Kidney epithelial cell (primary cell): ENCODE data around the gene PEX5L. TPM values are rescaled to one million over a fixed set of nuclear protein-coding genes. Genes with fewer than 3 reads are reported as not detected.

Source experiments
- DNase-seq: peaks from one replicate; pipeline ENCODE4 v3.0.0-alpha.2; 2010; ENCODE audit warnings: low read depth
- H3K27me3 ChIP-seq: 2 replicates; pipeline ENCODE4 v1.6.0; 2011; ENCODE audit warnings: low read length; ENCODE audit not compliant: control insufficient read depth, insufficient read depth
- H3K36me3 ChIP-seq: 2 replicates; pipeline ENCODE4 v1.5.1; 2011; ENCODE audit warnings: low read length; ENCODE audit not compliant: control insufficient read depth, insufficient read depth
- H3K4me3 ChIP-seq: 2 replicates; pipeline ENCODE4 v1.5.1; 2011; ENCODE audit warnings: low read depth, mild to moderate bottlenecking, control low read depth, low read length
- total RNA-seq: library from RNA; depleted of rRNA; stranded (reverse); fragments of >200 nt; gene quantifications from 2 replicates; pipeline ENCODE4 v1.2.3, GENCODE V29; 2015
- TF ChIP-seq, protein P1 (sequence below): IDR thresholded peaks from 2 replicates; pipeline ENCODE4 v1.5.1; 2011; ENCODE audit warnings: mild to moderate bottlenecking, moderate library complexity, low read length, control low read depth, inconsistent platforms; ENCODE audit not compliant: insufficient read depth, poor library complexity, severe bottlenecking

The PEX5L gene
- total RNA-seq, 1 donor from 2014 or later: 0.04 TPM

DNA sequence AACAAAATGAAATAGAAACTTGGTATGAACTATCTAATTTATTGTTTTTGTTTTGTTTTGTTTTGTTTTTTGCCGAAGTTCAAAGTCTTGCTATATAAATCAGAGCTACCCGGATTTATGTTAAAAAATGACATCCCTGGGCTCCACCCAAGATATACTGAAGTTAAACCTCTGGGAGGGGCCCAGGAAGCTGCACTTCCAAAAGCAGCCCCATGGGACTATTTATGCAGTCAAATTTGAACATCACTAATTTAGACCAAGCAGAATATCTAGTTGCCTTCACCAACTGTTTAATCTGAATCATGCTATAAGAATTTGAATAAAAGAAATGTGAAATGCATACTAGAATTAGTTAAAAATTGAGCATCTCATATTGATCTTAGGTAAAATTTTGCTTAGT lies 32.2 kb downstream of the PEX5L start:
- H3K27me3 ChIP-seq: no peaks in the 10 kb centered on the region
- H3K36me3 ChIP-seq: no peaks in the 10 kb centered on the region
- no peak overlapping the region for H3K4me3 ChIP-seq
- TF ChIP-seq, protein P1, sequence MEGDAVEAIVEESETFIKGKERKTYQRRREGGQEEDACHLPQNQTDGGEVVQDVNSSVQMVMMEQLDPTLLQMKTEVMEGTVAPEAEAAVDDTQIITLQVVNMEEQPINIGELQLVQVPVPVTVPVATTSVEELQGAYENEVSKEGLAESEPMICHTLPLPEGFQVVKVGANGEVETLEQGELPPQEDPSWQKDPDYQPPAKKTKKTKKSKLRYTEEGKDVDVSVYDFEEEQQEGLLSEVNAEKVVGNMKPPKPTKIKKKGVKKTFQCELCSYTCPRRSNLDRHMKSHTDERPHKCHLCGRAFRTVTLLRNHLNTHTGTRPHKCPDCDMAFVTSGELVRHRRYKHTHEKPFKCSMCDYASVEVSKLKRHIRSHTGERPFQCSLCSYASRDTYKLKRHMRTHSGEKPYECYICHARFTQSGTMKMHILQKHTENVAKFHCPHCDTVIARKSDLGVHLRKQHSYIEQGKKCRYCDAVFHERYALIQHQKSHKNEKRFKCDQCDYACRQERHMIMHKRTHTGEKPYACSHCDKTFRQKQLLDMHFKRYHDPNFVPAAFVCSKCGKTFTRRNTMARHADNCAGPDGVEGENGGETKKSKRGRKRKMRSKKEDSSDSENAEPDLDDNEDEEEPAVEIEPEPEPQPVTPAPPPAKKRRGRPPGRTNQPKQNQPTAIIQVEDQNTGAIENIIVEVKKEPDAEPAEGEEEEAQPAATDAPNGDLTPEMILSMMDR: no peak
- DNase-seq: no peak

DNA sequence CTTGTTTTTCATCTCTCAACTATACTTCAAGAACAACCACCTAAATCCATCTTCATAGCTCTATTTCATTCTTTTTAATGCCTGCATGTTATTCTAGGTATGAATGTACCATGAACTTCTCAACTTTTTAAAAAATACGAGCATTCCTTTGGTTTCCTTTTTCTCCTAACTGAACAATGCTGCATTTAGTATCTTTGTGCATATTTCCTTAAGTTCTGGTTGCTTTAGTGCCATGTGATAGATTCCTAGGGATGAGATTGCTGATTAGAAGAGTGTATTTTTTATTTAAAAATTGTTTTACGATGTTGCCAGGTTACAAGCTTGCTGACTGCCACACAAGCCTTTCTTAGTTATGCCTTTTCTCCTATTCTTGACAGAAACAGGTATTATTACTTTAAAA lies 34.7 kb downstream of the PEX5L start:
- Histone ChIP-seq H3K36me3 (no peaks in the 10 kb centered on the region), H3K4me3 (no peak overlapping the region), H3K27me3 (no peaks in the 10 kb centered on the region)
- TF ChIP-seq, protein P1: no peak
- no peak for DNase-seq

- no peak for DNase-seq
- Histone ChIP-seq H3K36me3 (no peaks in the 10 kb centered on the region), H3K4me3 (no peak overlapping the region), H3K27me3 (no peaks in the 10 kb centered on the region)
- TF ChIP-seq, protein P1: no peak
These were observed 36.2 kb downstream of the PEX5L start for GRCh38 chr3:180000500-180000899.

GRCh38 chr3:179995406-179995805 lies 41.3 kb downstream of the PEX5L start:
- no peak for DNase-seq
- TF ChIP-seq, protein P1: no peak
- Histone ChIP-seq H3K4me3 (no peak overlapping the region), H3K27me3 (no peaks in the 10 kb centered on the region), H3K36me3 (no peaks in the 10 kb centered on the region)

GRCh38 chr3:179991883-179992282 lies 44.9 kb downstream of the PEX5L start:
- DNase-seq: no peak
- Histone ChIP-seq H3K4me3 (no peak overlapping the region), H3K27me3 (no peaks in the 10 kb centered on the region), H3K36me3 (no peaks in the 10 kb centered on the region)
- TF ChIP-seq, protein P1: no peak

DNA sequence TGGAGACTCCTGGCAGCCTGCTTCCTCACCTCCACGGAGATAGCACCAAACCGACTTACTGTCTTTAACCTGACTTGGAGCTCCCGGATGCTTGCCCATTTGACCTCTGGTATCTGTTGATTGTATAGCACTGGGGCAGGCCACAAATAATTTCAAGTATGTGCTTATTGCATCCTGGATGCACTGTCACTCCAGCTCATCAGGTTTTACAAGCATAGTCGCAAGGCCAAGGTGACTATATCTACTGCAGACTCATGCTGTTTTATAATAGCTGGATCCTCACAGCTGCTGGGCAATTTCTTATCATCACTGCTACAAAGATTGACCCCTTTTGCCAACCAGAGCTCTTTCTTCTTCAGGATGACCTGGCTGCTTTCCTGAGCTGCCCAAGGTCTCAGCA lies 45.6 kb downstream of the PEX5L start:
- no peak for DNase-seq
- Histone ChIP-seq H3K27me3 (no peaks in the 10 kb centered on the region), H3K36me3 (no peaks in the 10 kb centered on the region), H3K4me3 (no peak overlapping the region)
- TF ChIP-seq, protein P1: no peak
